ENCODE results near the gene RHOBTB3.

The RHOBTB3 gene

GRCh38 chr5:95754545-95754944 lies 23.4 kb downstream of the RHOBTB3 start:
- no peak overlapping the region for H3K27ac ChIP-seq (replicated peaks)
- DNase-seq (ENCODE audit: low read depth in 1 of 2, low spot score in 1 of 2) = no peak
- no peak overlapping the region for H3K4me3 ChIP-seq (replicated peaks; ENCODE audit: insufficient read depth, low read length)
- H3K27me3 ChIP-seq (ENCODE audit: insufficient read depth, poor library complexity, severe bottlenecking) = no peaks in the 10 kb centered on the region
- TF ChIP-seq, protein P1, sequence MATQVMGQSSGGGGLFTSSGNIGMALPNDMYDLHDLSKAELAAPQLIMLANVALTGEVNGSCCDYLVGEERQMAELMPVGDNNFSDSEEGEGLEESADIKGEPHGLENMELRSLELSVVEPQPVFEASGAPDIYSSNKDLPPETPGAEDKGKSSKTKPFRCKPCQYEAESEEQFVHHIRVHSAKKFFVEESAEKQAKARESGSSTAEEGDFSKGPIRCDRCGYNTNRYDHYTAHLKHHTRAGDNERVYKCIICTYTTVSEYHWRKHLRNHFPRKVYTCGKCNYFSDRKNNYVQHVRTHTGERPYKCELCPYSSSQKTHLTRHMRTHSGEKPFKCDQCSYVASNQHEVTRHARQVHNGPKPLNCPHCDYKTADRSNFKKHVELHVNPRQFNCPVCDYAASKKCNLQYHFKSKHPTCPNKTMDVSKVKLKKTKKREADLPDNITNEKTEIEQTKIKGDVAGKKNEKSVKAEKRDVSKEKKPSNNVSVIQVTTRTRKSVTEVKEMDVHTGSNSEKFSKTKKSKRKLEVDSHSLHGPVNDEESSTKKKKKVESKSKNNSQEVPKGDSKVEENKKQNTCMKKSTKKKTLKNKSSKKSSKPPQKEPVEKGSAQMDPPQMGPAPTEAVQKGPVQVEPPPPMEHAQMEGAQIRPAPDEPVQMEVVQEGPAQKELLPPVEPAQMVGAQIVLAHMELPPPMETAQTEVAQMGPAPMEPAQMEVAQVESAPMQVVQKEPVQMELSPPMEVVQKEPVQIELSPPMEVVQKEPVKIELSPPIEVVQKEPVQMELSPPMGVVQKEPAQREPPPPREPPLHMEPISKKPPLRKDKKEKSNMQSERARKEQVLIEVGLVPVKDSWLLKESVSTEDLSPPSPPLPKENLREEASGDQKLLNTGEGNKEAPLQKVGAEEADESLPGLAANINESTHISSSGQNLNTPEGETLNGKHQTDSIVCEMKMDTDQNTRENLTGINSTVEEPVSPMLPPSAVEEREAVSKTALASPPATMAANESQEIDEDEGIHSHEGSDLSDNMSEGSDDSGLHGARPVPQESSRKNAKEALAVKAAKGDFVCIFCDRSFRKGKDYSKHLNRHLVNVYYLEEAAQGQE (IDR thresholded peaks at IDR 0.05; ENCODE audit: insufficient replicate concordance, low read depth) = no peak
- no peak for TF ChIP-seq CTCF (IDR thresholded peaks at IDR 0.05; ENCODE audit: insufficient read depth, low read length)
- TF ChIP-seq GABPA (IDR thresholded peaks at IDR 0.05; ENCODE audit: low read depth) = no peak
- TF ChIP-seq SPI1 (IDR thresholded peaks at IDR 0.05; ENCODE audit: borderline replicate concordance, low read depth) = no peak
- TF ChIP-seq POLR2AphosphoS5 (IDR thresholded peaks at IDR 0.05; ENCODE audit: low read depth) = no peak

DNA sequence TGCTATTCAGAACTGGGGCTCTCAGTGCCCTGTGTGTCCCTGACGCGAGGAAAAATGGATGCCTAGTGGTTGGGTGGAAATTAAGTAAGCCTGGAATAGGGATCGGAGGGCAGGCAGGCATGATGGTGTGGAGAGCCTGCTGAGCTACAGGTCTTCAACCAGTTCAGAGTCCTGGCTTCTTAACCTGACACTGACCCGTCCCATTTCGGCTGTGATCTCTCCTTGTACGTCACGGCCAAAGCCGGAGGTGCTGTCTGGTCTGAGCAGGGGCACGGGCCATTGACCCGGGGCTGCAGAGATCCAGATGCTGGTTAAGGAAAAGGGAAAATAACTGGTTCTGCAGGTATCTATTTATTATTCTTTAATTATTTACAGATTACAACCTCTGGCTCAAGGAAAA lies 27.9 kb downstream of the RHOBTB3 start:
- no peak overlapping the region for H3K27ac ChIP-seq (replicated peaks)
- no peaks in the 10 kb centered on the region for H3K27me3 ChIP-seq (ENCODE audit: insufficient read depth, poor library complexity, severe bottlenecking)
- no peak overlapping the region for H3K4me3 ChIP-seq (replicated peaks; ENCODE audit: insufficient read depth, low read length)
- TF ChIP-seq POLR2AphosphoS5 (IDR thresholded peaks at IDR 0.05; ENCODE audit: low read depth) (no peak), CTCF (IDR thresholded peaks at IDR 0.05; ENCODE audit: insufficient read depth, low read length) (no peak), SPI1 (IDR thresholded peaks at IDR 0.05; ENCODE audit: borderline replicate concordance, low read depth) (no peak), GABPA (IDR thresholded peaks at IDR 0.05; ENCODE audit: low read depth) (no peak)
- TF ChIP-seq, protein P1 (IDR thresholded peaks at IDR 0.05; ENCODE audit: insufficient replicate concordance, low read depth) = no peak
- DNase-seq (ENCODE audit: low read depth in 1 of 2, low spot score in 1 of 2) = no peak

GRCh38 chr5:95759634-95760033 lies 28.5 kb downstream of the RHOBTB3 start:
- no peak for DNase-seq (ENCODE audit: low read depth in 1 of 2, low spot score in 1 of 2)
- Histone ChIP-seq H3K27ac (replicated peaks) (no peak overlapping the region), H3K27me3 (ENCODE audit: insufficient read depth, poor library complexity, severe bottlenecking) (no peaks in the 10 kb centered on the region), H3K4me3 (replicated peaks; ENCODE audit: insufficient read depth, low read length) (no peak overlapping the region)
- TF ChIP-seq GABPA (IDR thresholded peaks at IDR 0.05; ENCODE audit: low read depth) (no peak), POLR2AphosphoS5 (IDR thresholded peaks at IDR 0.05; ENCODE audit: low read depth) (no peak), CTCF (IDR thresholded peaks at IDR 0.05; ENCODE audit: insufficient read depth, low read length) (no peak)
- TF ChIP-seq, protein P1 (IDR thresholded peaks at IDR 0.05; ENCODE audit: insufficient replicate concordance, low read depth) = no peak
